DOHH2 (cell line): ENCODE measurements around the gene ALCAM.

Experiments
- CTCF ChIP-seq: fragments of 200-600 bp; sonication (generic); IDR thresholded peaks from one replicate; pipeline ENCODE4 v1.5.1; 2014; ENCODE audit warnings: antibody characterized with exemption, mild to moderate bottlenecking, low read depth, low read length; ENCODE audit not compliant: poor library complexity, severe bottlenecking
- EZH2phosphoT487 ChIP-seq: fragments of 200-600 bp; sonication (generic); IDR thresholded peaks from 2 replicates; pipeline ENCODE4 v1.6.1; 2017; ENCODE audit warnings: borderline replicate concordance, mild to moderate bottlenecking, antibody characterized with exemption, low read length, moderate library complexity, mixed read lengths

GRCh38 chr3:105417525-105418289, 51.0 kb downstream of the ALCAM start:
- TF ChIP-seq CTCF (no peak), EZH2phosphoT487 (no peak)
